Hepatocyte (in vitro differentiated cells): ENCODE results near the gene DHRS2. TPM values are rescaled to one million over a fixed set of nuclear protein-coding genes. Genes with fewer than 3 reads are reported as not detected.

Source experiments
- DNase-seq: peaks from one replicate; pipeline ENCODE4 v3.0.0-alpha.2; 2016; ENCODE audit warnings: low spot score
- H2AFZ ChIP-seq: fragments of 200-600 bp; sonication (generic); 2 replicates; pipeline ENCODE4 v1.6.0; 2016; ENCODE audit warnings: antibody characterized with exemption, mild to moderate bottlenecking
- H3K27ac ChIP-seq: fragments of 200-600 bp; sonication (generic); 2 replicates; pipeline ENCODE4 v1.5.1; 2016; ENCODE audit warnings: mild to moderate bottlenecking
- H3K27me3 ChIP-seq: fragments of 200-600 bp; sonication (generic); 2 replicates; pipeline ENCODE4 v1.6.1; 2016
- H3K36me3 ChIP-seq: fragments of 200-600 bp; sonication (generic); replicated peaks from 2 replicates; pipeline ENCODE4 v1.5.1; 2016; ENCODE audit warnings: low read depth; ENCODE audit not compliant: insufficient read depth
- H3K4me1 ChIP-seq: fragments of 200-600 bp; sonication (generic); 2 replicates; pipeline ENCODE4 v1.5.1; 2016; ENCODE audit warnings: mild to moderate bottlenecking, moderate library complexity; ENCODE audit not compliant: insufficient read depth
- H3K4me2 ChIP-seq: fragments of 200-600 bp; sonication (generic); 2 replicates; pipeline ENCODE4 v1.6.0; 2016
- H3K4me3 ChIP-seq: fragments of 200-600 bp; sonication (generic); 2 replicates; pipeline ENCODE4 v1.5.1; 2016; ENCODE audit warnings: mild to moderate bottlenecking
- H3K79me2 ChIP-seq: fragments of 200-600 bp; sonication (generic); 2 replicates; pipeline ENCODE4 v1.6.0; 2017; ENCODE audit warnings: mild to moderate bottlenecking
- H3K9me2 ChIP-seq: fragments of 200-600 bp; sonication (generic); replicated peaks from 2 replicates; pipeline ENCODE4 v1.6.0; 2017; ENCODE audit warnings: mild to moderate bottlenecking; ENCODE audit not compliant: insufficient read depth
- H3K9me3 ChIP-seq: fragments of 200-600 bp; sonication (generic); 2 replicates; pipeline ENCODE4 v1.5.1; 2016; ENCODE audit warnings: low read depth, mild to moderate bottlenecking
- H4K20me1 ChIP-seq: fragments of 200-600 bp; sonication (generic); 2 replicates; pipeline ENCODE4 v1.6.0; 2016; ENCODE audit warnings: mild to moderate bottlenecking; ENCODE audit not compliant: insufficient read depth, poor library complexity, severe bottlenecking
- CTCF ChIP-seq: fragments of 200-600 bp; sonication (generic); IDR thresholded peaks from 2 replicates; pipeline ENCODE4 v1.5.1; 2016; ENCODE audit warnings: antibody characterized with exemption, mild to moderate bottlenecking; ENCODE audit not compliant: poor library complexity
- EZH2 ChIP-seq: fragments of 200-600 bp; sonication (generic); IDR thresholded peaks from 2 replicates; pipeline ENCODE4 v1.6.1; 2016; ENCODE audit warnings: antibody characterized with exemption, mild to moderate bottlenecking, borderline replicate concordance
- EZH2phosphoT487 ChIP-seq: fragments of 200-600 bp; sonication (generic); IDR thresholded peaks from one replicate; pipeline ENCODE4 v1.6.1; 2018; ENCODE audit warnings: antibody characterized with exemption, mild to moderate bottlenecking, low read depth, moderate library complexity; ENCODE audit not compliant: unreplicated experiment, severe bottlenecking
- WGBS: methylation state at CpG from one replicate; pipeline ENCODE4 v1.1.6; 2016; ENCODE audit warnings: low lambda C conversion rate; ENCODE audit errors: missing lambda C conversion rate; 5-methylcytosine and 5-hydroxymethylcytosine counted together
- polyA plus RNA-seq: library from polyadenylated mRNA; unstranded; fragments of >200 nt; fragmentation: Nextera tagmentation; extraction: Ambion mirVana; gene quantifications from 2 replicates; pipeline ENCODE4 v1.2.1, GENCODE V29; 2016
- total RNA-seq: library from RNA; depleted of rRNA; stranded (reverse); fragments of >200 nt; gene quantifications from 2 replicates; pipeline ENCODE4 v1.2.3, GENCODE V29; 2014

Gene DHRS2
- total and polyA plus RNA-seq, 2 experiments from 2014 or later, result 10.4 to 14.2 TPM

- H3K27me3 ChIP-seq, result no peaks in the 10 kb centered on the region
- H3K9me2 ChIP-seq, result no peaks in the 10 kb centered on the region
- H2AFZ ChIP-seq, result no peak overlapping the region
- no peaks in the 10 kb centered on the region for H3K4me1 ChIP-seq
- WGBS, result 72% methylated on average over 4 of the region's 4 CpGs
- no peaks in the 10 kb centered on the region for H3K79me2 ChIP-seq
- H3K4me2 ChIP-seq, result no peak overlapping the region
- no peak overlapping the region for H3K27ac ChIP-seq
- TF ChIP-seq EZH2, result no peak
- no peak for TF ChIP-seq EZH2phosphoT487
- TF ChIP-seq CTCF, result no peak
- H4K20me1 ChIP-seq, result no peaks in the 10 kb centered on the region
- no peaks in the 10 kb centered on the region for H3K9me3 ChIP-seq
- H3K36me3 ChIP-seq, result no peaks in the 10 kb centered on the region
- DNase-seq, result no peak
- no peak overlapping the region for H3K4me3 ChIP-seq
These were observed 13.2 kb upstream of the DHRS2 start for GRCh38 chr14:23622990-23623389.

- DNase-seq, result no peak
- Histone ChIP-seq H3K9me3 (no peaks in the 10 kb centered on the region), H3K9me2 (no peaks in the 10 kb centered on the region), H3K4me2 (no peak overlapping the region), H4K20me1 (no peaks in the 10 kb centered on the region), H3K79me2 (no peaks in the 10 kb centered on the region), H3K27me3 (no peaks in the 10 kb centered on the region), H3K36me3 (no peaks in the 10 kb centered on the region), H2AFZ (no peak overlapping the region), H3K4me3 (no peak overlapping the region), H3K27ac (no peak overlapping the region), H3K4me1 (no peaks in the 10 kb centered on the region)
- TF ChIP-seq EZH2phosphoT487 (no peak), EZH2 (no peak), CTCF (no peak)
These were observed 12.2 kb upstream of the DHRS2 start for GRCh38 chr14:23623962-23624361.

- 90% methylated on average over 3 of the region's 3 CpGs for WGBS
- no peak overlapping the region for H3K4me2 ChIP-seq
- H4K20me1 ChIP-seq, result no peaks in the 10 kb centered on the region
- H3K79me2 ChIP-seq, result no peaks in the 10 kb centered on the region
- H3K9me2 ChIP-seq, result no peaks in the 10 kb centered on the region
- DNase-seq, result no peak
- TF ChIP-seq CTCF (no peak), EZH2 (no peak), EZH2phosphoT487 (no peak)
- no peaks in the 10 kb centered on the region for H3K4me1 ChIP-seq
- H3K9me3 ChIP-seq, result no peaks in the 10 kb centered on the region
- no peaks in the 10 kb centered on the region for H3K36me3 ChIP-seq
- no peak overlapping the region for H2AFZ ChIP-seq
- no peaks in the 10 kb centered on the region for H3K27me3 ChIP-seq
- H3K4me3 ChIP-seq, result no peak overlapping the region
- H3K27ac ChIP-seq, result no peak overlapping the region
These were observed 11.2 kb upstream of the DHRS2 start for GRCh38 chr14:23624830-23625404.

GRCh38 chr14:23626946-23627345, 9.2 kb upstream of the DHRS2 start:
- H3K36me3 ChIP-seq, result no peaks in the 10 kb centered on the region
- no peak overlapping the region for H2AFZ ChIP-seq
- peaks cover 13% of the 10 kb centered on the region for H3K4me1 ChIP-seq
- DNase-seq, result no peak
- no peak overlapping the region for H3K4me3 ChIP-seq
- H3K27me3 ChIP-seq, result no peaks in the 10 kb centered on the region
- no peaks in the 10 kb centered on the region for H3K79me2 ChIP-seq
- no peak for TF ChIP-seq EZH2
- no peak for TF ChIP-seq EZH2phosphoT487
- no peak for TF ChIP-seq CTCF
- no peaks in the 10 kb centered on the region for H3K9me3 ChIP-seq
- no peak overlapping the region for H3K27ac ChIP-seq
- no peaks in the 10 kb centered on the region for H3K9me2 ChIP-seq
- H3K4me2 ChIP-seq, result no peak overlapping the region
- no peaks in the 10 kb centered on the region for H4K20me1 ChIP-seq
